ENCODE data around the gene STMN3. TPM values are rescaled to one million over a fixed set of nuclear protein-coding genes. Genes with fewer than 3 reads are reported as not detected.

STMN3 gene
- polyA plus RNA-seq, 1 of the 3 experiments (the other 2 are of a cell fraction) = 111 TPM

DNA sequence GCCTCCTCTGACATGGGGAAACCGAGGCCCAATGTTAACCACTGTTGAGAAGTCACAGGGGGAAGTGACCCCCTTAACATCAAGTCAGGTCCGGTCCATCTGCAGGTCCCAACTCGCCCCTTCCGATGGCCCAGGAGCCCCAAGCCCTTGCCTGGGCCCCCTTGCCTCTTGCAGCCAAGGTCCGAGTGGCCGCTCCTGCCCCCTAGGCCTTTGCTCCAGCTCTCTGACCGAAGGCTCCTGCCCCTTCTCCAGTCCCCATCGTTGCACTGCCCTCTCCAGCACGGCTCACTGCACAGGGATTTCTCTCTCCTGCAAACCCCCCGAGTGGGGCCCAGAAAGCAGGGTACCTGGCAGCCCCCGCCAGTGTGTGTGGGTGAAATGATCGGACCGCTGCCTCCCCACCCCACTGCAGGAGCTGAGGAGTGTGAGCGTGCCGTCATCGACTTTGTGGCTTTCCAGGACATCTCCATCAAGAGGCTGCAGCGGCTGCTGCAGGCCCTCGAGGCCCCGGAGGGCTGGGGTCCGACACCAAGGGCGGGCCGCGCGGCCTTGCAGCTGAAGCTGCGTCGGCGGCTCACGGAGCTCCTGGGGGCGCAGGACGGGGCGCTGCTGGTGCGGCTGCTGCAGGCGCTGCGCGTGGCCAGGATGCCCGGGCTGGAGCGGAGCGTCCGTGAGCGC lies 44.8 kb upstream of the STMN3 start:
- H3K9me2 ChIP-seq = no peaks in the 10 kb centered on the region
- H3K36me3 ChIP-seq (replicated peaks in 1 of 2; ENCODE audit: control insufficient read depth in 1 of 2, insufficient read depth in 2 of 2, low read length in 1 of 2) = peaks cover 0 to 9% of the 10 kb centered on the region in 2 experiments
- peaks cover 22 to 30% of the 10 kb centered on the region in 2 experiments; a peak in 3 of 4 replicates for H3K4me1 ChIP-seq (ENCODE audit: control insufficient read depth in 1 of 2, insufficient read depth in 2 of 2, low read depth in 1 of 2, low read length in 1 of 2)
- peak overlapping the region; percentile 72; the same call in 1 of the 2 replicates for H3K4me2 ChIP-seq
- WGBS (ENCODE audit: low lambda C conversion rate) = 89% methylated on average over 25 of the region's 40 CpGs
- H4K20me1 ChIP-seq (ENCODE audit: insufficient read depth) = no peaks in the 10 kb centered on the region
- H2AFZ ChIP-seq (ENCODE audit: low read depth) = no peak overlapping the region
- H3K27me3 ChIP-seq (ENCODE audit: insufficient read depth) = no peaks in the 10 kb centered on the region
- H3K27ac ChIP-seq (ENCODE audit: low read depth in 2 of 2, low read length in 1 of 2) = peak overlapping the region in 1 of 2 experiments; percentile 85; a peak in 3 of 4 replicates
- TF ChIP-seq, protein P1, sequence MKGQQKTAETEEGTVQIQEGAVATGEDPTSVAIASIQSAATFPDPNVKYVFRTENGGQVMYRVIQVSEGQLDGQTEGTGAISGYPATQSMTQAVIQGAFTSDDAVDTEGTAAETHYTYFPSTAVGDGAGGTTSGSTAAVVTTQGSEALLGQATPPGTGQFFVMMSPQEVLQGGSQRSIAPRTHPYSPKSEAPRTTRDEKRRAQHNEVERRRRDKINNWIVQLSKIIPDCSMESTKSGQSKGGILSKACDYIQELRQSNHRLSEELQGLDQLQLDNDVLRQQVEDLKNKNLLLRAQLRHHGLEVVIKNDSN (IDR thresholded peaks at IDR 0.05; ENCODE audit: borderline replicate concordance, low read depth) = no peak
- TF ChIP-seq ELF1 (IDR thresholded peaks at IDR 0.05) = no peak
- no peak for TF ChIP-seq POLR2AphosphoS5 (IDR thresholded peaks at IDR 0.05; ENCODE audit: low read depth, low read length)
- TF ChIP-seq MEF2A (IDR thresholded peaks at IDR 0.05; ENCODE audit: borderline replicate concordance, low read depth) = no peak
- no peak for TF ChIP-seq EZH2phosphoT487 (IDR thresholded peaks at IDR 0.05; ENCODE audit: borderline replicate concordance, low read depth)
- TF ChIP-seq RXRA (IDR thresholded peaks at IDR 0.05; ENCODE audit: borderline replicate concordance, low read depth) = no peak
- no peak for TF ChIP-seq RAD21 (IDR thresholded peaks at IDR 0.05; ENCODE audit: low read length)
- TF ChIP-seq, protein P2, sequence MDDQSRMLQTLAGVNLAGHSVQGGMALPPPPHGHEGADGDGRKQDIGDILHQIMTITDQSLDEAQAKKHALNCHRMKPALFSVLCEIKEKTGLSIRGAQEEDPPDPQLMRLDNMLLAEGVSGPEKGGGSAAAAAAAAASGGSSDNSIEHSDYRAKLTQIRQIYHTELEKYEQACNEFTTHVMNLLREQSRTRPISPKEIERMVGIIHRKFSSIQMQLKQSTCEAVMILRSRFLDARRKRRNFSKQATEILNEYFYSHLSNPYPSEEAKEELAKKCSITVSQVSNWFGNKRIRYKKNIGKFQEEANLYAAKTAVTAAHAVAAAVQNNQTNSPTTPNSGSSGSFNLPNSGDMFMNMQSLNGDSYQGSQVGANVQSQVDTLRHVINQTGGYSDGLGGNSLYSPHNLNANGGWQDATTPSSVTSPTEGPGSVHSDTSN (IDR thresholded peaks at IDR 0.05) = no peak
- TF ChIP-seq JUND (IDR thresholded peaks at IDR 0.05) = no peak
- TF ChIP-seq NRF1 (IDR thresholded peaks at IDR 0.05; ENCODE audit: low read depth, low read length) = no peak
- TF ChIP-seq, protein P3, sequence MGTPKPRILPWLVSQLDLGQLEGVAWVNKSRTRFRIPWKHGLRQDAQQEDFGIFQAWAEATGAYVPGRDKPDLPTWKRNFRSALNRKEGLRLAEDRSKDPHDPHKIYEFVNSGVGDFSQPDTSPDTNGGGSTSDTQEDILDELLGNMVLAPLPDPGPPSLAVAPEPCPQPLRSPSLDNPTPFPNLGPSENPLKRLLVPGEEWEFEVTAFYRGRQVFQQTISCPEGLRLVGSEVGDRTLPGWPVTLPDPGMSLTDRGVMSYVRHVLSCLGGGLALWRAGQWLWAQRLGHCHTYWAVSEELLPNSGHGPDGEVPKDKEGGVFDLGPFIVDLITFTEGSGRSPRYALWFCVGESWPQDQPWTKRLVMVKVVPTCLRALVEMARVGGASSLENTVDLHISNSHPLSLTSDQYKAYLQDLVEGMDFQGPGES (IDR thresholded peaks at IDR 0.05; ENCODE audit: low read depth, low read length) = no peak
- TF ChIP-seq FOXM1 (IDR thresholded peaks at IDR 0.05; ENCODE audit: low read depth) = no peak
- no peak for TF ChIP-seq MXI1 (IDR thresholded peaks at IDR 0.05; ENCODE audit: low read depth, low read length)
- no peak for TF ChIP-seq TAF1 (IDR thresholded peaks at IDR 0.05; ENCODE audit: borderline replicate concordance, low read depth, low read length)
- TF ChIP-seq FOSL2 (IDR thresholded peaks at IDR 0.05; ENCODE audit: borderline replicate concordance, low read depth) = no peak
- TF ChIP-seq SMC3 (IDR thresholded peaks at IDR 0.05; ENCODE audit: low read depth, low read length) = no peak
- CTCF ChIA-PET = interaction anchor here (0.6 to 1.7 kb wide), 5 partner anchors 11 to 276 kb away, joined by 3 to 6 read pairs (median 3); no protein-coding TSS in a partner anchor
- no peaks in the 10 kb centered on the region for H3F3A ChIP-seq (replicated peaks; ENCODE audit: insufficient read depth)
- POLR2A ChIA-PET = interaction anchor here (0.7 to 3.4 kb wide), 7 partner anchors 10 to 281 kb away, joined by 3 to 22 read pairs (median 3); partner anchors contain the start of genes ARFRP1, RTEL1, SAMD10 and STMN3
- H3K4me3 ChIP-seq (ENCODE audit: low read depth in 2 of 2, low read length in 1 of 2) = no peak overlapping the region
- no peaks in the 10 kb centered on the region for H3K79me2 ChIP-seq (ENCODE audit: insufficient read depth)
- no peaks in the 10 kb centered on the region for H3K9me3 ChIP-seq
- 0 out of 2 replicates have a peak overlapping the region, but pooled peaks have one; percentile 61 for H3K9ac ChIP-seq
- DNase-seq = peak; percentile 47
